ENCODE results near the gene NACC1.

- TF ChIP-seq ZNF274 (IDR thresholded peaks at IDR 0.05; ENCODE audit: low read depth, low read length) = no peak
- no peak for TF ChIP-seq SUZ12 (IDR thresholded peaks at IDR 0.05; ENCODE audit: extremely low read depth, insufficient read depth, insufficient read length)
Observed at GRCh38 chr19:13090511-13091231, 27.4 kb upstream of the NACC1 start.
